GM12878 (cell line): ENCODE results near the gene SLC13A2. TPM values are rescaled to one million over a fixed set of nuclear protein-coding genes. Genes with fewer than 3 reads are reported as not detected.

Source experiments
- CHD1 ChIP-seq: IDR thresholded peaks from 2 replicates; pipeline ENCODE4 v1.6.1; 2012; ENCODE audit warnings: low read depth, low read length, improper control_type of control experiment
- CHD4 ChIP-seq: fragments of 200-600 bp; sonication (generic); IDR thresholded peaks from 2 replicates; pipeline ENCODE4 v1.6.1; 2016; ENCODE audit warnings: mild to moderate bottlenecking
- HDAC6 ChIP-seq: fragments of 200-600 bp; sonication (generic); IDR thresholded peaks from one replicate; pipeline ENCODE4 v1.8.0; 2017; ENCODE audit warnings: antibody characterized with exemption; ENCODE audit not compliant: unreplicated experiment
- MTA3 ChIP-seq: IDR thresholded peaks from 2 replicates; pipeline ENCODE4 v1.6.1; 2012; ENCODE audit warnings: low read length, inconsistent platforms, borderline replicate concordance
- NFXL1 ChIP-seq: fragments of 450-650 bp; IDR thresholded peaks from 2 replicates; pipeline ENCODE4 v1.6.1; 2017; ENCODE audit warnings: antibody characterized with exemption, mild to moderate bottlenecking, borderline replicate concordance
- NFYB ChIP-seq: IDR thresholded peaks from 2 replicates; pipeline ENCODE4 v1.6.1; 2011; ENCODE audit warnings: low read depth, mild to moderate bottlenecking, low read length, improper control_type of control experiment, moderate library complexity; ENCODE audit not compliant: insufficient read depth
- NR2F1 ChIP-seq: fragments of 450-650 bp; conservative IDR thresholded peaks from 2 replicates; pipeline ENCODE4 v1.6.1; 2017; ENCODE audit warnings: mild to moderate bottlenecking
- PML ChIP-seq: IDR thresholded peaks from 2 replicates; pipeline ENCODE4 v1.6.1; 2012; ENCODE audit warnings: low read length, inconsistent platforms
- SMC3 ChIP-seq: IDR thresholded peaks from 2 replicates; pipeline ENCODE4 v1.6.1; 2011; ENCODE audit warnings: low read length, improper control_type of control experiment, borderline replicate concordance
- TBL1XR1 ChIP-seq: IDR thresholded peaks from 2 replicates; pipeline ENCODE4 v1.6.1; 2012; ENCODE audit warnings: low read depth, low read length, improper control_type of control experiment
- polyA plus RNA-seq, 11 experiments: library from polyadenylated mRNA; depleted of rRNA in 4 of 11; unstranded in 6 of 11; stranded (reverse) in 5 of 11; fragments of >200 nt; fragmentation: Nextera tagmentation in 4 of 11; fragmentation: Illumina TruSeq in 1 of 11; extraction: Ambion mirVana in 4 of 11; extraction: Trizol in 1 of 11; gene quantifications; 1 replicate in 1 of 11; 2 replicates in 10 of 11; pipeline versions ENCODE4 v1.2.1 to v1.2.3, GENCODE V29; 2011 to 2016; ENCODE audit warnings: inconsistent platforms in 2 of 11, missing spikeins in 2 of 11, low read depth in 1 of 11
- total RNA-seq, 4 experiments: library from RNA; depleted of rRNA in 3 of 4; stranded (reverse); fragments of >200 nt in 3 of 4; fragmentation: Illumina TruSeq in 1 of 4; extraction: Trizol in 1 of 4; gene quantifications; 2 replicates each; pipeline versions ENCODE4 v1.2.1 to v1.2.3, GENCODE V29; 2013 to 2021
- TF ChIP-seq, protein P1 (sequence below): fragments of 450-650 bp; IDR thresholded peaks from 2 replicates; pipeline ENCODE4 v1.6.1; 2016; ENCODE audit warnings: mild to moderate bottlenecking
- TF ChIP-seq, protein P2 (sequence below): fragments of 450-650 bp; formaldehyde crosslinking; IDR thresholded peaks from 2 replicates; pipeline ENCODE4 v1.4.0; 2020; ENCODE audit warnings: mild to moderate bottlenecking, moderate library complexity
- TF ChIP-seq, protein P3 (sequence below): IDR thresholded peaks from 2 replicates; pipeline ENCODE4 v1.6.1; 2011; ENCODE audit warnings: low read depth, low read length, improper control_type of control experiment, borderline replicate concordance

The SLC13A2 gene
- total and polyA plus RNA-seq, 10 of the 15 experiments (the other 5 are each of a cell fraction or from before 2014, with no cell fraction given) = 0.03 to 0.13 (median 0.05) TPM; not detected in 6

DNA sequence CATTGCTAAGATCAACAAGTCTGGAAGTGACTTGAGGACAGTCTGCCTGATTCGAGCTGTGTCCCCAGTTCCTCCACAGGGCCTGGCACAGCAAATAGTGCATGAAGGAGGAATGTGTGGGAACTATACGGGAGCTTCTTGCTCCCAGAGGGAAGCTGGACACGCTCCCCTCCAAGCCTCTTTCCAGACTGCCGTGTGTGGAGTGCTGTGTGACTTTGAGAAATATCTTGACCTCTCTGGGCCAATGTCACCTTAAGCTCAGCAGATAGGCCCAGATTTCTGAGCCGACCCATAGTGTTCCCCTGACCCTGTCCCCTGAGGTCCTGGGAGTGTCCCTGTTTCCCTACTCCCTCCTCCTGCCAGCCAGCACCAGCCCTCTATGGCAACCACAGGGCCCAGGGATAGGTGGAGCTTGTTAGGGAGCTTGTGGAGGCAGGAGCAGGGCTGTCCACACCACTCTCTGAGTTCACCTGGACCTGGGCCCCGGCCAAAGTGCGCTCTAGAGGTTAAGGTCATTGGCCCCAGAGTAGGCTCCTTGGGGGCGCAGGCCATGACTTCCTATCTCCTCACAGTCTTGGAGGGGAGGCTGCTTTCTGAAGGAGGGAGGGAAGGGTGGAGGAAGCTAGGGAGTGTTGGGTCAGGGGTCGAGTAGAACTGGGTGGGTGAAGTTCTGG is 26.4 kb downstream of the SLC13A2 start (continued):
- TF ChIP-seq, protein P1, sequence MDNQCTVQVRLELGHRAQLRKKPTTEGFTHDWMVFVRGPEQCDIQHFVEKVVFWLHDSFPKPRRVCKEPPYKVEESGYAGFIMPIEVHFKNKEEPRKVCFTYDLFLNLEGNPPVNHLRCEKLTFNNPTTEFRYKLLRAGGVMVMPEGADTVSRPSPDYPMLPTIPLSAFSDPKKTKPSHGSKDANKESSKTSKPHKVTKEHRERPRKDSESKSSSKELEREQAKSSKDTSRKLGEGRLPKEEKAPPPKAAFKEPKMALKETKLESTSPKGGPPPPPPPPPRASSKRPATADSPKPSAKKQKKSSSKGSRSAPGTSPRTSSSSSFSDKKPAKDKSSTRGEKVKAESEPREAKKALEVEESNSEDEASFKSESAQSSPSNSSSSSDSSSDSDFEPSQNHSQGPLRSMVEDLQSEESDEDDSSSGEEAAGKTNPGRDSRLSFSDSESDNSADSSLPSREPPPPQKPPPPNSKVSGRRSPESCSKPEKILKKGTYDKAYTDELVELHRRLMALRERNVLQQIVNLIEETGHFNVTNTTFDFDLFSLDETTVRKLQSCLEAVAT = no peak
- TF ChIP-seq, protein P2, sequence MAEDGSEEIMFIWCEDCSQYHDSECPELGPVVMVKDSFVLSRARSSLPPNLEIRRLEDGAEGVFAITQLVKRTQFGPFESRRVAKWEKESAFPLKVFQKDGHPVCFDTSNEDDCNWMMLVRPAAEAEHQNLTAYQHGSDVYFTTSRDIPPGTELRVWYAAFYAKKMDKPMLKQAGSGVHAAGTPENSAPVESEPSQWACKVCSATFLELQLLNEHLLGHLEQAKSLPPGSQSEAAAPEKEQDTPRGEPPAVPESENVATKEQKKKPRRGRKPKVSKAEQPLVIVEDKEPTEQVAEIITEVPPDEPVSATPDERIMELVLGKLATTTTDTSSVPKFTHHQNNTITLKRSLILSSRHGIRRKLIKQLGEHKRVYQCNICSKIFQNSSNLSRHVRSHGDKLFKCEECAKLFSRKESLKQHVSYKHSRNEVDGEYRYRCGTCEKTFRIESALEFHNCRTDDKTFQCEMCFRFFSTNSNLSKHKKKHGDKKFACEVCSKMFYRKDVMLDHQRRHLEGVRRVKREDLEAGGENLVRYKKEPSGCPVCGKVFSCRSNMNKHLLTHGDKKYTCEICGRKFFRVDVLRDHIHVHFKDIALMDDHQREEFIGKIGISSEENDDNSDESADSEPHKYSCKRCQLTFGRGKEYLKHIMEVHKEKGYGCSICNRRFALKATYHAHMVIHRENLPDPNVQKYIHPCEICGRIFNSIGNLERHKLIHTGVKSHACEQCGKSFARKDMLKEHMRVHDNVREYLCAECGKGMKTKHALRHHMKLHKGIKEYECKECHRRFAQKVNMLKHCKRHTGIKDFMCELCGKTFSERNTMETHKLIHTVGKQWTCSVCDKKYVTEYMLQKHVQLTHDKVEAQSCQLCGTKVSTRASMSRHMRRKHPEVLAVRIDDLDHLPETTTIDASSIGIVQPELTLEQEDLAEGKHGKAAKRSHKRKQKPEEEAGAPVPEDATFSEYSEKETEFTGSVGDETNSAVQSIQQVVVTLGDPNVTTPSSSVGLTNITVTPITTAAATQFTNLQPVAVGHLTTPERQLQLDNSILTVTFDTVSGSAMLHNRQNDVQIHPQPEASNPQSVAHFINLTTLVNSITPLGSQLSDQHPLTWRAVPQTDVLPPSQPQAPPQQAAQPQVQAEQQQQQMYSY = no peak
- no peak for TF ChIP-seq NFYB
- no peak for TF ChIP-seq SMC3
- TF ChIP-seq NR2F1 = peak; percentile 59; the same call in 1 of the 2 replicates
- TF ChIP-seq MTA3 = no peak
- TF ChIP-seq CHD1 = 0 out of 2 replicates have a peak, but pooled peaks have one; percentile 66
- TF ChIP-seq, protein P3, sequence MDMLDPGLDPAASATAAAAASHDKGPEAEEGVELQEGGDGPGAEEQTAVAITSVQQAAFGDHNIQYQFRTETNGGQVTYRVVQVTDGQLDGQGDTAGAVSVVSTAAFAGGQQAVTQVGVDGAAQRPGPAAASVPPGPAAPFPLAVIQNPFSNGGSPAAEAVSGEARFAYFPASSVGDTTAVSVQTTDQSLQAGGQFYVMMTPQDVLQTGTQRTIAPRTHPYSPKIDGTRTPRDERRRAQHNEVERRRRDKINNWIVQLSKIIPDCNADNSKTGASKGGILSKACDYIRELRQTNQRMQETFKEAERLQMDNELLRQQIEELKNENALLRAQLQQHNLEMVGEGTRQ = no peak
- peak; percentile 75; the same call in 1 of the 2 replicates for TF ChIP-seq NFXL1
- no peak for TF ChIP-seq PML
- no peak for TF ChIP-seq CHD4
- TF ChIP-seq HDAC6 = no peak
- no peak for TF ChIP-seq TBL1XR1
